Measurements from ENCODE around the gene PRM1. TPM values are rescaled to one million over a fixed set of nuclear protein-coding genes. Genes with fewer than 3 reads are reported as not detected.

PRM1 gene
- total and polyA plus RNA-seq, 2 of the 4 experiments (the other 2 are of a cell fraction): not detected

- no peak overlapping the region for H4K91ac ChIP-seq (ENCODE audit: insufficient read depth, low read depth, low read length)
Observed at GRCh38 chr16:11262915-11263314, 18.2 kb downstream of the PRM1 start.

More at GRCh38 chr16:11262915-11263314, 18.2 kb downstream of the PRM1 start:
- 82% methylated on average over 5 of the region's 8 CpGs; no CpG with 5 or more reads in 1 of the 2 experiments for WGBS, 2 experiments (ENCODE audit: extremely low coverage in 2 of 2, insufficient read length in 1 of 2)
- no peaks in the 10 kb centered on the region for H3K36me3 ChIP-seq (ENCODE audit: control insufficient read depth, insufficient read depth, low read length)
- no peak overlapping the region for H2BK20ac ChIP-seq (ENCODE audit: low read depth, low read length)
- no peak overlapping the region for H3K4ac ChIP-seq (ENCODE audit: low read depth, low read length)
- peaks cover 4% of the 10 kb centered on the region; the same call in 1 of the 2 replicates for H3K4me1 ChIP-seq (ENCODE audit: control insufficient read depth, insufficient read depth, low read length)
- H2BK120ac ChIP-seq (ENCODE audit: low read depth, low read length): no peak overlapping the region
- POLR2A ChIA-PET (ENCODE audit: unreplicated experiment): no interaction called here
- H2BK15ac ChIP-seq (ENCODE audit: low read depth, low read length): no peak overlapping the region
- H3K23ac ChIP-seq (ENCODE audit: low read depth, low read length): no peak overlapping the region
- no peak overlapping the region for H4K8ac ChIP-seq (ENCODE audit: low read depth in 2 of 2, low read length in 2 of 2)
- H3K18ac ChIP-seq (ENCODE audit: low read depth, low read length): no peak overlapping the region
- DNase-seq: no peak
- H3K27me3 ChIP-seq (ENCODE audit: control insufficient read depth, insufficient read depth, low read length): peaks cover 14% of the 10 kb centered on the region
- CTCF ChIA-PET: no interaction called here
- H3K14ac ChIP-seq (replicated peaks; ENCODE audit: low read depth, low read length): no peak overlapping the region
- no peak overlapping the region for H2AK9ac ChIP-seq (replicated peaks; ENCODE audit: low read depth, low read length, poor library complexity)
- no peak overlapping the region for H3K4me2 ChIP-seq (ENCODE audit: low read depth, low read length)
- no peak overlapping the region for H3K9ac ChIP-seq (ENCODE audit: low read depth, low read length)
- H2BK5ac ChIP-seq (ENCODE audit: low read depth, low read length, poor library complexity, severe bottlenecking): no peak overlapping the region
- no peak overlapping the region for H2AK5ac ChIP-seq (ENCODE audit: low read depth, low read length)
- no peaks in the 10 kb centered on the region for H3K9me3 ChIP-seq (ENCODE audit: control insufficient read depth, insufficient read depth, low read length)
- intact Hi-C loops (cut with micrococcal nuclease) (no loop called here), dilution Hi-C loops (cut with HindIII; ENCODE audit: low sequenced_read_pairs, unreplicated experiment) (no loop called here), in situ Hi-C loops (cut with MboI; ENCODE audit: low sequenced_read_pairs) (loop anchor here (5.0 kb wide), 1 partner anchor 44 kb away; no protein-coding TSS in a partner anchor)
- H3K56ac ChIP-seq (ENCODE audit: extremely low read depth, insufficient read depth, low read length): no peak overlapping the region
- H3K9me1 ChIP-seq (ENCODE audit: insufficient read depth, low read length): no peaks in the 10 kb centered on the region
- TF ChIP-seq POLR2A (IDR thresholded peaks at IDR 0.05; ENCODE audit: low read depth, low read length) (no peak), MXI1 (IDR thresholded peaks at IDR 0.05; ENCODE audit: borderline replicate concordance, low read depth, low read length) (no peak), MAFK (IDR thresholded peaks at IDR 0.05; ENCODE audit: low read depth, low read length) (no peak), ELK1 (IDR thresholded peaks at IDR 0.05; ENCODE audit: borderline replicate concordance, low read depth, low read length) (no peak), CTCF (conservative IDR thresholded peaks at IDR 0.05; ENCODE audit: low read depth, low read length) (no peak), SMC3 (IDR thresholded peaks at IDR 0.05; ENCODE audit: low read depth, low read length) (no peak), BHLHE40 (IDR thresholded peaks at IDR 0.05; ENCODE audit: low read depth, low read length) (no peak), NFE2L2 (IDR thresholded peaks at IDR 0.05; ENCODE audit: low read depth, low read length) (no peak), RFX5 (IDR thresholded peaks at IDR 0.05; ENCODE audit: low read depth, low read length) (no peak)
- H3K27ac ChIP-seq (ENCODE audit: insufficient read depth, low read length): no peak overlapping the region
- H3K79me1 ChIP-seq (ENCODE audit: low read depth in 1 of 2, low read length in 2 of 2): no peaks in the 10 kb centered on the region
- H4K5ac ChIP-seq (ENCODE audit: low read depth, low read length): no peak overlapping the region
- H4K20me1 ChIP-seq (ENCODE audit: insufficient read depth, low read length): no peaks in the 10 kb centered on the region
- no peak overlapping the region for H2AFZ ChIP-seq (replicated peaks; ENCODE audit: low read length, poor library complexity)
- H3K4me3 ChIP-seq (ENCODE audit: insufficient read depth, low read depth, low read length): no peak overlapping the region
- ATAC-seq (ENCODE audit: low read depth): no peak
- BruUV-seq (replicated peaks): no TSS peak
